HG02938 (cell line): Measurements from ENCODE around the gene TDP2.
"Not testable (repeated sequence)": the region's sequence is repeated elsewhere in the genome, so short reads cannot be mapped to it uniquely, and the experiment has no call there.

ENCODE experiments used
- ATAC-seq: cut with Tn5 transposase; IDR thresholded peaks from one replicate; pipeline ENCODE4 v1.9.1; 2021; ENCODE audit warnings: mild to moderate bottlenecking, moderate library complexity; ENCODE audit not compliant: unreplicated experiment

Gene TDP2

GRCh38 chr6:24655215-24655614 is 11.5 kb downstream of the TDP2 start:
- no peak for ATAC-seq

DNA sequence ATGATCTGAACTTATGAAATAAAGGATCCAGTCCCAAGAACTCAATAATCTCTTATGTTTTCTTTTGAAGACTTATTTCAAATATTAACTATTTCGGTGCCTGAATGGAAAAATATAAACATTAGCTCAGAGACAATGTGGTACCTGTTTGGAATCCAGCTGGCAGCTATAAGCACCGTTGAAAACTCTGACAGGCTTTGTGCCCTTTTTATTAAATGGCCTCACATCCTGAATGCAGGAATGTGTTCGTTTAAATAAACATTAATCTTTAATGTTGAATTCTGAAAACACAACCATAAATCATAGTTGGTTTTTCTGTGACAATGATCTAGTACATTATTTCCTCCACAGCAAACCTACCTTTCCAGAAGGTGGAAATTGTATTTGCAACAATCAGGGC is 16.3 kb downstream of the TDP2 start:
- ATAC-seq, result no peak

DNA sequence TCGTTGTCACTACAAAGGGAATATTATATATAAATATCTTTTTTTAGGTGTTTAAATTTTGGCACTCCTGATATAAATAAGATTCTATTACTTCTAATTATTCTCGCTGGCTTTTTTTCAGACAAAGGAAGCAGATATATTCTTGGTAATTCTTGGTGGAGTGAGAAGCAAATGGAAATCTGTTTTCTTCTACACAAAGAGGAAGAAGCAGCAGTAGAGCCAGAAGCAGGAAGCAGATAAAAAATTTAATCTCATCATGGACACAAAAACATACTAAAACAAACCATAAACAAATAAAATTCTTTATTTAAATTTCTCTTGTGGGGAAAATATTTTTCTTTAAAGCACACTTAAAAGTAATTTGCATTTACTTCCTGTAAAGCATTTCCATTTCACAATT is 17.0 kb downstream of the TDP2 start:
- ATAC-seq, result no peak

DNA sequence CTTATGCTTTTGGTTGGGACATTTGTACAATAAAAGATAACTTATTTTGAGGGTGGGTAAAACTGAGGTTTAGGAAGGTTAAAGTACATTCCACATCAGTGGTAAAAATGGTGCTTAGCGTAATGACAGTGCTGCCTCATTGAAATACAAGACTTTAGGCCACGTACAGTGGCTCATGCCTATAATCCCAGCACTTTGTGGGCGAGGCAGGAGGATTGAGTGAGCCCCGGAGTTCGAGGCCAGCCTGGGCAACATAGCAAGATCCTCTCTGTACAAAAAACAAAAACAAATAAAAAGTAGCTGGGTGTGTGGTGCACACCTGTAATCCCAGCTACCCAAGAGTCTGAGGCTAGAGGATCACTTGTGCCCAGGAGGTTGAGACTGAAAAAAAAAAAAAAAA is 18.4 kb downstream of the TDP2 start:
- no peak for ATAC-seq

DNA sequence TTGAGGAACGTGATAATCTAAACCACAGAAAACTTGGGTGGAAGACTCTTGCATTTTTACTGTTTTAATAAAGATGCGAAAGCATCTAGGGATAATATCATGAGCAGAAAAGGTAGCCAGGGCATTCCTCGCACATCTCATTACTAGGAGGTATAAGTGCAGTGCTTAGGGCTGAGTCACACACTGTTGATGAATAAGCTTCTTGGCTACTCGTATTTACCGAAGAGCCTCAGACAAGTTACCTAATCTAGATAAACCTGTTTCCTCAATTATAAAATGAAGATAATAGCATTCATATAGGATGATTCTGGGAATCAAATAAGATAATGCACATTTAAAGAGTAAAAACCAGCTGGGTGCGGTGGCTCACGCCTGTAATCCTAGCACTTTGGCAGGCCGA is 19.9 kb downstream of the TDP2 start:
- ATAC-seq, result no peak

- ATAC-seq, result no peak
Measured at GRCh38 chr6:24644377-24644776, 22.3 kb downstream of the TDP2 start.

DNA sequence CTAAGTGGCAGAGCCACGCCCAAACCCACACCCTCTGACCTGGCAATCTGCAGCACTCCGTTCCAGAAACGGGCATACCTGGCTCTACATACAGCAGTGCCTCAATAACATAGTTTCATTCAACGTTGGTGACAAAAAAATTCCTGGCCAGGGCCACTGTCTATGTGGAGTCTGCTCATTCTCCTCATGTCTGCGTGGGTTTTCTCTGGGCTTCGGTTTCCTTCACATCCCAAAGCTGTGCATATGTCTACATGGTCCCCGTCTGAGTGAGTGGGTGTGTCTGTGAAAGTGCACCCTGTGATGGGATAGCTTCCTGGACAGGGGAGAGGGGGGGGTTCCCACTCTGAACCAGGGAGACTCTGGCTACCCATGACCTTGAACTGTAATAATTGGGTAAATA is 22.8 kb downstream of the TDP2 start:
- ATAC-seq, result no peak

DNA sequence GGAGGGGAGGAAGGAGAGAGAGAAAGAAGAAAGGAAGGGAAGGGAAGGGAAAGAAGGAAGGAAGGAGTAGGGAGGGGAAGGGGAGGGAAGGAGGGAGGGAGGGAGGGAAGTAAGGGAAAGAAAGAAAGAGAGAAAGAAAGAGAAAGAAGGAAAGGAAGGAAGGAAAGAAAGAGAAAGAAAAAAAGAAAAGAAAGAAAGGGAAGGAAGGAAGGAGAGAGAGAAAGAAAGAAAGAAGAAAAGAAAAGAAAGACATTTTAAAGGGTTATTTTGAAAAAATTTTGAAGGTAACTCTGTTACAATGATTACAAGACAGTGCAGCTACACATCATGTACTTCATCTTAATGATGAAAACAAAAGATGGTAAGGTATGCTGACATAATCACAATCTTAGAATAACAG is 24.6 kb downstream of the TDP2 start:
- no peak for ATAC-seq

GRCh38 chr6:24640631-24641030 is 26.1 kb downstream of the TDP2 start:
- ATAC-seq, result not testable (repeated sequence)

GRCh38 chr6:24640166-24640565 is 26.5 kb downstream of the TDP2 start:
- ATAC-seq, result no peak

DNA sequence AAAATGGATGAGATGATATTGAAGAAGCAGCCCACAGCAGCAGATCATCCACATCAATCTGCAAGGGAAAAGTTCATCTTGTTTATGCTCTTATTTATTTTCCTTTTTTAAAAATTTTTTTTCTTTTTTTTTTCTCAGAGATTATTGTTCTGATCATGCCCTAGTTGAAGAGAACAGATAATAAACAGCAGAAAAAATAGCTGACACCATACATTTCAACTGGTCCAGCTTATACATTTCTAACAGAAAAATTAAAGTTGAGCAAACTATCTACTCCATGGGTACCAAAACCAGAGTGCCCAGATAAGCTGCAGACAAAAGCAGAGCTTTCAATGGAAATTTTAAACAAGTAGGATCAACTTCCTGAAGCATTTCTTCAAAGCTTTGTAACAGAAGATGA is 30.0 kb downstream of the TDP2 start:
- ATAC-seq, result no peak

- no peak for ATAC-seq
Measured at GRCh38 chr6:24632573-24632972, 34.1 kb downstream of the TDP2 start.

- ATAC-seq, result no peak
Measured at GRCh38 chr6:24631671-24632070, 35.0 kb downstream of the TDP2 start.

GRCh38 chr6:24630856-24631505 is 35.7 kb downstream of the TDP2 start:
- ATAC-seq, result no peak

DNA sequence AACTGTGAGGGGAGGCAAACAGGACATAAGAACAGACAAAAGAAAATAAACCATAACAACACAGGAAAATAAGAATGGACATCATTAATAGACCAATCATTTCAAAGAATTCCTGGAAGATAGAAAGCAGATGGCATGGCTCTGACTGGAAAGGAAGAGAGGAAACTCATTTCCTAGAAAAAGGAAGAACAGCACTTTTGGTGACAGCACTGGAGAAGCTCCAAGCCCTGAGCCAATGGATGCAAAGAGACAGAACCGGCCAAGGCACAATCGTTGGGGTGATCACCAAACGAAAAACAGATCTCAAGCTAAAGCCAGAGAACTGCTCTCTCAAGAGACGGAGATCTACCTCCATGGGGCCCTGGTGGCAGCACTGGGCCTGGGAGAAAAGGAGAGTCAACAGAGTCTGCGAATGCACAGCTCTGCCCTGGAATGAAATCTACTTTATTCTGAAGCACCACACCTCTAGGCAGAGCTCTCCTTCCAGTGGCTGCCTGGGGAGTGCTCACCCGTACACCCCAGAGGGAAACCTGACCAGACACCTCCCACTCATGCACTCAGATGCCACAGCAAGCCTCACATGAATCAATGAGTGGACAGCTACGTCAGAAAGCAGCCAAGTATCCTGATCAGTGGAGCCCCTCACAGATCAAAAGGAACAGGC is 44.9 kb downstream of the TDP2 start:
- no peak for ATAC-seq

- no peak for ATAC-seq
Measured at GRCh38 chr6:24620637-24621036, 46.1 kb downstream of the TDP2 start.

GRCh38 chr6:24619661-24620060 is 47.0 kb downstream of the TDP2 start:
- ATAC-seq, result no peak

GRCh38 chr6:24614648-24615047 is 52.1 kb downstream of the TDP2 start:
- ATAC-seq, result no peak

GRCh38 chr6:24614043-24614420 is 52.7 kb downstream of the TDP2 start:
- ATAC-seq, result no peak

DNA sequence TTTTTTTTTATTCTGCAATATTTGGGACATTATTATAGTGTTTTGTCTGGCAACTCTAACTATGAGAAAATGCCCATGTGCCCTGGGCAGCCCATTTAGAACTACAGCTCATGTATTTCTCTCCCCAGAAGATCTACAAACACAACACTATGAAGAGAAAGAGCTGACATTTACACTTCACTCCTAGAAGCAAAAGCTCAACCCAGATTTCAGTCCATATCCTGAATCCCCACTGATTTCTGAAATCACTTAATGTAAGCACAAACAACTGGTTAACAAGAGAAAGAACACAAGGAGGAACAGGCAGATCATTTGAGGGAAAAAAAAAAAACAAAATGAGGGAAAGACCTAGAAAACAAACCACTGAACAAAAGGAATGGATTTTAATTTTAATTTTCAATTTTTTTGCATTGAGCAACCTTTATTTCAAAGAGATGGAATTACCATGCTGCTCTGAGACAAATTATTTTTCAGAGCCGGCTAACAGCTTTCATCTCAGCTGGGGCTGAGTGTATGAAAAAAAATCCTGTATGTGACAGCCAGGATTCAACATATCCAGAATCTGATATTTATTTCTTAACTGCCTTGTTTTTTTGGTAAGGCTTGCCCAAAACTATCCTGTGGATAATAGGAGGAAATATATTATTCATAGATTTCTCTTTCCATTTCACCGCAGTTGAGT is 53.2 kb downstream of the TDP2 start:
- no peak for ATAC-seq

DNA sequence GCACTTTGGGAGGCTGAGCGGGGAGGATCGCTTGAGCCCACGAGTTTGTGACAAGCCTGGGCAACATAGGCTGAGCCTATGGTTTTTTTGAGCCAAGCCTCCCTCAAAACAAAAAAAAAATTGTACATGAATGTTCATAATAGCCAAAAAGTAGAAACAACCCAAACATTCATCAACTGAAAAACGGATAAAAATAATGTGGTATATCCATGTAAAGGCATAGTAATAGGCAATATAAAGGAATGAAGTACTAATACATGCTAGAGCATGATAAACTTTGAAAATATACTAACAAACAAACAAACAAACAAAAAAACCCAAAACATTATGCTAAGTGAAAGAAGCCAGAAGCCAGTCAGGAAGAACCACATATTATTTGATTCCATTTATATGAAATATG is 56.0 kb downstream of the TDP2 start:
- no peak for ATAC-seq

GRCh38 chr6:24607310-24608105 is 59.2 kb downstream of the TDP2 start:
- ATAC-seq, result no peak
